ENCODE results near the gene SYT14. TPM values are rescaled to one million over a fixed set of nuclear protein-coding genes. Genes with fewer than 3 reads are reported as not detected.
"Not testable (repeated sequence)": the region's sequence is repeated elsewhere in the genome, so short reads cannot be mapped to it uniquely, and the experiment has no call there.

SYT14 gene
- total RNA-seq, result not detected

- Mint-ChIP-seq H3K9me3 (no peaks in the 10 kb centered on the region), H3K27me3 (ENCODE audit: low read depth) (peaks cover 59% of the 10 kb centered on the region), H3K36me3 (ENCODE audit: insufficient read depth) (no peaks in the 10 kb centered on the region), H3K4me3 (peak within 1 kb of the TSS; percentile 50), H3K4me1 (ENCODE audit: low read depth) (peaks cover 12% of the 10 kb centered on the region)
- DNase-seq (no peak), ATAC-seq (peak; percentile 46 to 62)
These were observed at the start of gene SYT14 for GRCh38 chr1:209937996-209938959. SYT14 (plus strand) TSS chr1:209938217; CDS start chr1:209938265, 48 bp downstream.

- H3K36me3 Mint-ChIP-seq (ENCODE audit: insufficient read depth), result not testable (repeated sequence)
These were observed 49.5 kb upstream of the SYT14 start for GRCh38 chr1:209888291-209889076.

GRCh38 chr1:209889077-209889418 is 49.0 kb upstream of the SYT14 start:
- Mint-ChIP-seq H3K36me3 (ENCODE audit: insufficient read depth) (no peaks in the 10 kb centered on the region), H3K4me1 (ENCODE audit: low read depth) (peaks cover 4% of the 10 kb centered on the region), H3K27me3 (ENCODE audit: low read depth) (peaks cover 21% of the 10 kb centered on the region), H3K4me3 (no peak overlapping the region), H3K9me3 (no peaks in the 10 kb centered on the region)
- DNase-seq (no peak), ATAC-seq (no peak)

More at GRCh38 chr1:209888291-209889076, 49.5 kb upstream of the SYT14 start:
- not testable (repeated sequence) for H3K4me3 Mint-ChIP-seq; H3K9me3 Mint-ChIP-seq; ATAC-seq; H3K4me1 Mint-ChIP-seq (ENCODE audit: low read depth); DNase-seq
- H3K27me3 Mint-ChIP-seq (ENCODE audit: low read depth), result peaks cover 22% of the 10 kb centered on the region

- ATAC-seq (no peak), DNase-seq (no peak)
- H3K9me3 Mint-ChIP-seq, result no peaks in the 10 kb centered on the region
- H3K4me1 Mint-ChIP-seq (ENCODE audit: low read depth), result peaks cover 6% of the 10 kb centered on the region
- peaks cover 17% of the 10 kb centered on the region for H3K27me3 Mint-ChIP-seq (ENCODE audit: low read depth)
- H3K36me3 Mint-ChIP-seq (ENCODE audit: insufficient read depth), result no peaks in the 10 kb centered on the region
- no peak overlapping the region for H3K4me3 Mint-ChIP-seq
These were observed 47.2 kb upstream of the SYT14 start for GRCh38 chr1:209890641-209891330.

- Mint-ChIP-seq H3K27me3 (ENCODE audit: low read depth) (peaks cover 14% of the 10 kb centered on the region), H3K4me1 (ENCODE audit: low read depth) (peaks cover 10% of the 10 kb centered on the region), H3K4me3 (no peak overlapping the region), H3K9me3 (no peaks in the 10 kb centered on the region), H3K36me3 (ENCODE audit: insufficient read depth) (no peaks in the 10 kb centered on the region)
- ATAC-seq, result no peak
- DNase-seq, result no peak
These were observed 44.3 kb upstream of the SYT14 start for GRCh38 chr1:209893751-209894150.

GRCh38 chr1:209895709-209896108 is 42.3 kb upstream of the SYT14 start:
- peaks cover 14% of the 10 kb centered on the region for H3K27me3 Mint-ChIP-seq (ENCODE audit: low read depth)
- DNase-seq (no peak), ATAC-seq (peak in 1 of 2 donors; percentile 43)
- H3K36me3 Mint-ChIP-seq (ENCODE audit: insufficient read depth), result no peaks in the 10 kb centered on the region
- no peaks in the 10 kb centered on the region for H3K9me3 Mint-ChIP-seq
- H3K4me1 Mint-ChIP-seq (ENCODE audit: low read depth), result peaks cover 10% of the 10 kb centered on the region
- H3K4me3 Mint-ChIP-seq, result no peak overlapping the region

- H3K4me1 Mint-ChIP-seq (ENCODE audit: low read depth), result peaks cover 10% of the 10 kb centered on the region
- no peaks in the 10 kb centered on the region for H3K36me3 Mint-ChIP-seq (ENCODE audit: insufficient read depth)
- peaks cover 17% of the 10 kb centered on the region for H3K27me3 Mint-ChIP-seq (ENCODE audit: low read depth)
- H3K4me3 Mint-ChIP-seq, result no peak overlapping the region
- H3K9me3 Mint-ChIP-seq, result no peaks in the 10 kb centered on the region
- ATAC-seq (no peak), DNase-seq (no peak)
These were observed 41.7 kb upstream of the SYT14 start for GRCh38 chr1:209896346-209896745.

GRCh38 chr1:209898271-209898670 is 39.7 kb upstream of the SYT14 start:
- H3K4me3 Mint-ChIP-seq; H3K9me3 Mint-ChIP-seq; H3K36me3 Mint-ChIP-seq (ENCODE audit: insufficient read depth); H3K4me1 Mint-ChIP-seq (ENCODE audit: low read depth); ATAC-seq; DNase-seq: not testable (repeated sequence)
- peaks cover 17% of the 10 kb centered on the region for H3K27me3 Mint-ChIP-seq (ENCODE audit: low read depth)

- ATAC-seq; H3K4me1 Mint-ChIP-seq (ENCODE audit: low read depth); H3K36me3 Mint-ChIP-seq (ENCODE audit: insufficient read depth); H3K4me3 Mint-ChIP-seq; H3K9me3 Mint-ChIP-seq; DNase-seq: not testable (repeated sequence)
- peaks cover 17% of the 10 kb centered on the region for H3K27me3 Mint-ChIP-seq (ENCODE audit: low read depth)
These were observed 39.2 kb upstream of the SYT14 start for GRCh38 chr1:209898851-209899250.

- Mint-ChIP-seq H3K27me3 (ENCODE audit: low read depth) (peaks cover 12% of the 10 kb centered on the region), H3K4me1 (ENCODE audit: low read depth) (peaks cover 10% of the 10 kb centered on the region), H3K36me3 (ENCODE audit: insufficient read depth) (no peaks in the 10 kb centered on the region), H3K9me3 (no peaks in the 10 kb centered on the region), H3K4me3 (no peak overlapping the region)
- DNase-seq (no peak), ATAC-seq (no peak)
These were observed 38.1 kb upstream of the SYT14 start for GRCh38 chr1:209899948-209900347.

- H3K9me3 Mint-ChIP-seq, result no peaks in the 10 kb centered on the region
- peaks cover 12% of the 10 kb centered on the region for H3K27me3 Mint-ChIP-seq (ENCODE audit: low read depth)
- DNase-seq, result no peak
- no peaks in the 10 kb centered on the region for H3K36me3 Mint-ChIP-seq (ENCODE audit: insufficient read depth)
- no peak for ATAC-seq
- no peak overlapping the region for H3K4me3 Mint-ChIP-seq
- H3K4me1 Mint-ChIP-seq (ENCODE audit: low read depth), result peaks cover 4% of the 10 kb centered on the region
These were observed 37.3 kb upstream of the SYT14 start for GRCh38 chr1:209900734-209901133.

- H3K4me3 Mint-ChIP-seq, result no peak overlapping the region
- DNase-seq, result no peak
- H3K4me1 Mint-ChIP-seq (ENCODE audit: low read depth), result no peaks in the 10 kb centered on the region
- H3K36me3 Mint-ChIP-seq (ENCODE audit: insufficient read depth), result no peaks in the 10 kb centered on the region
- H3K27me3 Mint-ChIP-seq (ENCODE audit: low read depth), result peaks cover 8% of the 10 kb centered on the region
- no peaks in the 10 kb centered on the region for H3K9me3 Mint-ChIP-seq
- no peak for ATAC-seq
These were observed 36.8 kb upstream of the SYT14 start for GRCh38 chr1:209901211-209901610.

GRCh38 chr1:209904774-209905173 is 33.2 kb upstream of the SYT14 start:
- not testable (repeated sequence) for H3K36me3 Mint-ChIP-seq (ENCODE audit: insufficient read depth); ATAC-seq

GRCh38 chr1:209911746-209912145 is 26.3 kb upstream of the SYT14 start:
- Mint-ChIP-seq H3K4me3 (no peak overlapping the region), H3K27me3 (ENCODE audit: low read depth) (peaks cover 18% of the 10 kb centered on the region), H3K9me3 (peaks cover 3% of the 10 kb centered on the region), H3K36me3 (ENCODE audit: insufficient read depth) (no peaks in the 10 kb centered on the region), H3K4me1 (ENCODE audit: low read depth) (no peaks in the 10 kb centered on the region)
- no peak for DNase-seq
- no peak for ATAC-seq

More at GRCh38 chr1:209904774-209905173, 33.2 kb upstream of the SYT14 start:
- not testable (repeated sequence) for H3K4me1 Mint-ChIP-seq (ENCODE audit: low read depth); H3K9me3 Mint-ChIP-seq; DNase-seq; H3K4me3 Mint-ChIP-seq
- H3K27me3 Mint-ChIP-seq (ENCODE audit: low read depth), result peaks cover 14% of the 10 kb centered on the region

All from activated T-cell treated with anti-CD3 and anti-CD28 coated beads, Interleukin-2, amount 50 U/mL, for 4 hours (primary cell).